ENCODE data around the gene MTMR3.

The MTMR3 gene

GRCh38 chr22:30001459-30001858, 118.5 kb downstream of the MTMR3 start:
- no peak for TF ChIP-seq CTCF (IDR thresholded peaks at IDR 0.05; ENCODE audit: low read depth, low read length, missing control alignments)
- DNase-seq (ENCODE audit: extremely low read depth, low read depth): no peak
- H3K4me3 ChIP-seq (replicated peaks; ENCODE audit: low read depth, low read length): no peak overlapping the region

- no peak overlapping the region for H3K4me3 ChIP-seq (replicated peaks; ENCODE audit: low read depth, low read length)
- no peak for DNase-seq (ENCODE audit: extremely low read depth, low read depth)
- no peak for TF ChIP-seq CTCF (IDR thresholded peaks at IDR 0.05; ENCODE audit: low read depth, low read length, missing control alignments)
Observed at GRCh38 chr22:30002861-30003486, 120.0 kb downstream of the MTMR3 start.

GRCh38 chr22:30004101-30004500, 121.1 kb downstream of the MTMR3 start:
- no peak for TF ChIP-seq CTCF (IDR thresholded peaks at IDR 0.05; ENCODE audit: low read depth, low read length, missing control alignments)
- DNase-seq (ENCODE audit: extremely low read depth, low read depth): no peak
- H3K4me3 ChIP-seq (replicated peaks; ENCODE audit: low read depth, low read length): no peak overlapping the region

- no peak for DNase-seq (ENCODE audit: extremely low read depth, low read depth)
- no peak for TF ChIP-seq CTCF (IDR thresholded peaks at IDR 0.05; ENCODE audit: low read depth, low read length, missing control alignments)
- H3K4me3 ChIP-seq (replicated peaks; ENCODE audit: low read depth, low read length): no peak overlapping the region
Observed at GRCh38 chr22:30004694-30005093, 121.7 kb downstream of the MTMR3 start.

GRCh38 chr22:30005213-30005857, 122.4 kb downstream of the MTMR3 start:
- H3K4me3 ChIP-seq (replicated peaks; ENCODE audit: low read depth, low read length): no peak overlapping the region
- peak; percentile 99 for TF ChIP-seq CTCF (IDR thresholded peaks at IDR 0.05; ENCODE audit: low read depth, low read length, missing control alignments)
- peak; percentile 67 for DNase-seq (ENCODE audit: extremely low read depth, low read depth)

- DNase-seq (ENCODE audit: extremely low read depth, low read depth): no peak
- TF ChIP-seq CTCF (IDR thresholded peaks at IDR 0.05; ENCODE audit: low read depth, low read length, missing control alignments): no peak
- H3K4me3 ChIP-seq (replicated peaks; ENCODE audit: low read depth, low read length): no peak overlapping the region
Observed at GRCh38 chr22:30007361-30007760, 124.4 kb downstream of the MTMR3 start.
